Sigmoid colon (tissue), 4 donors: Measurements from ENCODE around the gene RNF25.

Experiments used
- CTCF ChIP-seq, 4 experiments: fragments of 450-650 bp in 3 of 4; fragments of 200-600 bp in 1 of 4; IDR thresholded peaks; one replicate each; pipeline ENCODE4 v1.5.1; 2016 to 2019; ENCODE audit warnings: antibody characterized with exemption in 4 of 4, mild to moderate bottlenecking in 3 of 4, moderate library complexity in 2 of 4
- POLR2A ChIP-seq, 2 donors: fragments of 450-650 bp; IDR thresholded peaks; one replicate each; pipeline ENCODE4 v1.6.1; 2016; ENCODE audit warnings: antibody characterized with exemption in 2 of 2, mild to moderate bottlenecking in 2 of 2, moderate library complexity in 2 of 2
- POLR2AphosphoS5 ChIP-seq, 4 donors: sonication (generic); formaldehyde crosslinking; IDR thresholded peaks; one replicate each; pipeline ENCODE4 v1.6.1; 2017; ENCODE audit warnings: antibody characterized with exemption in 4 of 4

GRCh38 chr2:218648088-218648786, 23.6 kb downstream of the RNF25 start:
- TF ChIP-seq CTCF (IDR thresholded peaks at IDR 0.05) (peak; percentile 48 to 83 (median 76)), POLR2AphosphoS5 (IDR thresholded peaks at IDR 0.05) (no peak), POLR2A (IDR thresholded peaks at IDR 0.05) (no peak)
